Activated B cell treated with CpG ODN at 0.5 μM for 24 hours (primary cell): ENCODE data around the gene STK35. TPM values are rescaled to one million over a fixed set of nuclear protein-coding genes. Genes with fewer than 3 reads are reported as not detected.

ENCODE experiments used
- ATAC-seq: fragments of 200-7000 bp; cut with Tn5 transposase; one replicate; pipeline ENCODE4 v1.10.0; 2021; ENCODE audit warnings: low read depth, mild to moderate bottlenecking, moderate library complexity
- CTCF ChIA-PET: fragments of 350-600 bp; sonication (Branson Sonifier 250); formaldehyde crosslinking; loops from one replicate; lab custom pipeline; 2021; ENCODE audit warnings: antibody characterized with exemption; lab: Charles Lee
- POLR2A ChIA-PET: fragments of 350-600 bp; sonication (Branson Sonifier 250); formaldehyde crosslinking; loops from one replicate; lab custom pipeline; 2021; ENCODE audit warnings: antibody characterized with exemption; lab: Charles Lee
- DNase-seq: peaks from one replicate; pipeline ENCODE4 v3.0.0; 2022
- H3K27ac Mint-ChIP-seq: one replicate; pipeline ENCODE4 v1.8.0; 2020; ENCODE audit warnings: mixed read lengths
- H3K27me3 Mint-ChIP-seq: one replicate; pipeline ENCODE4 v1.8.0; 2021; ENCODE audit warnings: mixed read lengths
- H3K36me3 Mint-ChIP-seq: one replicate; pipeline ENCODE4 v1.8.0; 2021; ENCODE audit warnings: low read depth, mixed read lengths
- H3K4me1 Mint-ChIP-seq: one replicate; pipeline ENCODE4 v1.8.0; 2021; ENCODE audit warnings: mixed read lengths
- H3K4me3 Mint-ChIP-seq: one replicate; pipeline ENCODE4 v1.8.0; 2020; ENCODE audit warnings: mild to moderate bottlenecking, mixed read lengths
- H3K9me3 Mint-ChIP-seq: one replicate; pipeline ENCODE4 v1.8.0; 2020; ENCODE audit warnings: mixed read lengths
- intact Hi-C: fragments of 100-400 bp; cut with micrococcal nuclease; formaldehyde crosslinking; loops from one replicate; pipeline ENCODE4 v1.15.1; 2024
- total RNA-seq: library from RNA; stranded (reverse); gene quantifications from 2 replicates; pipeline ENCODE4 v1.2.3, GENCODE V29; 2022
- TF ChIP-seq, protein P1 (sequence below): fragments of 200-600 bp; IDR thresholded peaks from one replicate; pipeline ENCODE4 v1.8.0; 2022; ENCODE audit warnings: antibody characterized with exemption, mild to moderate bottlenecking

The STK35 gene
- total RNA-seq, 1 donor from 2014 or later = 17.6 TPM

GRCh38 chr20:2143594-2143993, 42.0 kb downstream of the STK35 start:
- ATAC-seq (no peak), DNase-seq (no peak)
- Mint-ChIP-seq H3K36me3 (peaks cover 71% of the 10 kb centered on the region), H3K27me3 (no peaks in the 10 kb centered on the region), H3K4me3 (no peak overlapping the region), H3K27ac (no peak overlapping the region), H3K4me1 (no peaks in the 10 kb centered on the region), H3K9me3 (no peaks in the 10 kb centered on the region)
- intact Hi-C loops = no loop called here
- ChIA-PET POLR2A (no interaction called here), CTCF (interaction anchor here (1.1 kb wide), 1 partner anchor 362 kb away, joined by 3 read pairs; no protein-coding TSS in a partner anchor)
- TF ChIP-seq, protein P1, sequence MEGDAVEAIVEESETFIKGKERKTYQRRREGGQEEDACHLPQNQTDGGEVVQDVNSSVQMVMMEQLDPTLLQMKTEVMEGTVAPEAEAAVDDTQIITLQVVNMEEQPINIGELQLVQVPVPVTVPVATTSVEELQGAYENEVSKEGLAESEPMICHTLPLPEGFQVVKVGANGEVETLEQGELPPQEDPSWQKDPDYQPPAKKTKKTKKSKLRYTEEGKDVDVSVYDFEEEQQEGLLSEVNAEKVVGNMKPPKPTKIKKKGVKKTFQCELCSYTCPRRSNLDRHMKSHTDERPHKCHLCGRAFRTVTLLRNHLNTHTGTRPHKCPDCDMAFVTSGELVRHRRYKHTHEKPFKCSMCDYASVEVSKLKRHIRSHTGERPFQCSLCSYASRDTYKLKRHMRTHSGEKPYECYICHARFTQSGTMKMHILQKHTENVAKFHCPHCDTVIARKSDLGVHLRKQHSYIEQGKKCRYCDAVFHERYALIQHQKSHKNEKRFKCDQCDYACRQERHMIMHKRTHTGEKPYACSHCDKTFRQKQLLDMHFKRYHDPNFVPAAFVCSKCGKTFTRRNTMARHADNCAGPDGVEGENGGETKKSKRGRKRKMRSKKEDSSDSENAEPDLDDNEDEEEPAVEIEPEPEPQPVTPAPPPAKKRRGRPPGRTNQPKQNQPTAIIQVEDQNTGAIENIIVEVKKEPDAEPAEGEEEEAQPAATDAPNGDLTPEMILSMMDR = no peak

DNA sequence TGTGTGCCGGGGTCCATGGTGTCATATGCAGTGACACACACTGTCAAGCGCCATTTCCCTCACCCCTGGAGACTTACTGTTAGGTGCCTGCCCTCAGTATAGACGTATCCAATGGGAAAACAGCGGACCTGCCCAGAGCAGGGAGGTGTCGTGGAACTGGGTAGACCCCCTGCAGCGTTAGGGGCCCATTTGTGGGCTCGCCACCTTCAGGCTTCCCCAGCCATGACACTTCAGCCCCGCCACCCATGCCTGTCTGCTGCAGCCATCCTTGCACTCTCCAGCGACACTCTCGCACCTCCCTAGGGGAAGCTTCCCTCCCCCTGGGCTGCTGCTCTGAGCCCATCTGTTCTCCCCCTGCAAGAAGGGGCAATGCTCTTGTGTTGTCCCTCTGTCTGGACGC, 43.2 kb downstream of the STK35 start:
- Mint-ChIP-seq H3K9me3 (no peaks in the 10 kb centered on the region), H3K27me3 (no peaks in the 10 kb centered on the region), H3K4me3 (no peak overlapping the region), H3K27ac (no peak overlapping the region), H3K36me3 (peaks cover 68% of the 10 kb centered on the region), H3K4me1 (no peaks in the 10 kb centered on the region)
- ATAC-seq (no peak), DNase-seq (no peak)
- ChIA-PET CTCF (no interaction called here), POLR2A (no interaction called here)
- intact Hi-C loops = no loop called here
- TF ChIP-seq, protein P1 = no peak

- CTCF ChIA-PET = no interaction called here
- ATAC-seq = no peak
- intact Hi-C loops = no loop called here
- Mint-ChIP-seq H3K27me3 (no peaks in the 10 kb centered on the region), H3K36me3 (peaks cover 68% of the 10 kb centered on the region), H3K4me3 (no peak overlapping the region), H3K9me3 (no peaks in the 10 kb centered on the region), H3K27ac (no peak overlapping the region), H3K4me1 (no peaks in the 10 kb centered on the region)
- TF ChIP-seq, protein P1 = no peak
- no peak for DNase-seq
- POLR2A ChIA-PET = no interaction called here
Measured at GRCh38 chr20:2145376-2145775, 43.7 kb downstream of the STK35 start.

DNA sequence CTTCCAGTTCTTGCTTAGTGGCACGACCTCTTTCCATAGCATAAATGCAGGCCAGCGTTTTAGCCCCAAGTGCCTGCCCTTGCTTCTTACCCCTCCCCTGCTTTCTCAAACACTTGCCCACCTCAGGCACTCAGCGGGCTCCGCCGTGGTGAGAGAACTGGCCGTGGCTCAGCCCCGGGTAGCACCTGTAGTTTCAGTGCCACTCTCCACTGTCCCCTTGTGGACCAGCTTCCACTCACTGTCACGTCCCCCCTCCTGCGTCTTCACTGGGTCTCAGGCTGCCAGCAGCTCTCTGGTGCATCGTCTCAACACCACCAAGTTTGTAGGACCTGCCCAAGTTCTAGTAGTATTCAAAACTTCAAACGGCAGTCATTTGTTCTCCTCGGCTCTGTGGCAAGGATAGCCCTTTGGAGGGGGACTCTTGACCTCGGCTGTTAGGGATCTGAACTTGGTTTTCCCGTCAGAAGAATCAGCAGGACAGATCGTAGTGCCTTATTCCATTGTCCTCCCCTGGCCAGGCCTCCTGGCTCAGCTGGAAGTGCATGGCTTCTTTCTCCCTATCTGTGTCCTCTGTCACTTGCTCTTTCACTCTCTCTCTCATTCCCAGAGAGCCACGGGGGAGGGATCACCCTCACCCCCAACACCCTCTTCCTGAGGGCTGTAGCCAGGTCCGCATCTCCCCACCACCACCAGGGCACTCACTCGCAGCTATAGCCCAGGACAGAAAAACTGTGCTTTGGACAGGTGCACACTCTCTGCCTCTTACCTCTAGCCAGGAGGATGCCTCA, 44.6 kb downstream of the STK35 start:
- CTCF ChIA-PET = no interaction called here
- Mint-ChIP-seq H3K27ac (no peak overlapping the region), H3K36me3 (peaks cover 62% of the 10 kb centered on the region), H3K4me1 (no peaks in the 10 kb centered on the region), H3K9me3 (no peaks in the 10 kb centered on the region), H3K27me3 (no peaks in the 10 kb centered on the region), H3K4me3 (no peak overlapping the region)
- POLR2A ChIA-PET = no interaction called here
- DNase-seq (no peak), ATAC-seq (no peak)
- TF ChIP-seq, protein P1 = no peak
- intact Hi-C loops = no loop called here

- no peak for ATAC-seq
- Mint-ChIP-seq H3K36me3 (peaks cover 47% of the 10 kb centered on the region), H3K9me3 (no peaks in the 10 kb centered on the region), H3K4me1 (no peaks in the 10 kb centered on the region), H3K27ac (no peak overlapping the region), H3K4me3 (no peak overlapping the region), H3K27me3 (no peaks in the 10 kb centered on the region)
- TF ChIP-seq, protein P1 = no peak
- ChIA-PET POLR2A (no interaction called here), CTCF (interaction anchor here (1.3 kb wide), 1 partner anchor 23 kb away, joined by 5 read pairs; no protein-coding TSS in a partner anchor)
- intact Hi-C loops = no loop called here
- DNase-seq = no peak
Measured at GRCh38 chr20:2149507-2149906, 47.9 kb downstream of the STK35 start.
